A549 (cell line): ENCODE data around the gene CCDC92B.

Source experiments
- CHD2 ChIP-seq: fragments of 150-350 bp; IDR thresholded peaks from 2 replicates; pipeline ENCODE4 v1.6.1; 2014; ENCODE audit warnings: low read length; ENCODE audit not compliant: partially characterized antibody
- CHD4 ChIP-seq: fragments of 200-600 bp; sonication (generic); IDR thresholded peaks from 2 replicates; pipeline ENCODE4 v1.6.1; 2016; ENCODE audit warnings: antibody characterized with exemption, mild to moderate bottlenecking, borderline replicate concordance
- CTCF ChIP-seq: fragments of >200 bp; sonication (Bioruptor Twin); formaldehyde crosslinking; IDR thresholded peaks from 3 replicates; pipeline ENCODE4 v1.5.1; 2016
- EP300 ChIP-seq, 2 experiments: fragments of >200 bp; sonication (Bioruptor Twin); formaldehyde crosslinking; IDR thresholded peaks; 2 replicates in 1 of 2; 3 replicates in 1 of 2; pipeline ENCODE4 v1.6.1; 2016 to 2017
- FOSB ChIP-seq: fragments of 250-450 bp; sonication (Bioruptor Pico); IDR thresholded peaks from 2 replicates; pipeline ENCODE4 v1.5.0; 2020; ENCODE audit warnings: mild to moderate bottlenecking, moderate library complexity
- HMGXB4 ChIP-seq: fragments of 250-450 bp; sonication (Bioruptor Pico); IDR thresholded peaks from 2 replicates; pipeline ENCODE4 v1.5.0; 2021; ENCODE audit warnings: mild to moderate bottlenecking, moderate library complexity, borderline replicate concordance
- HOXA7 ChIP-seq: fragments of 250-450 bp; sonication (Bioruptor Pico); IDR thresholded peaks from 2 replicates; pipeline ENCODE4 v1.5.0; 2020; ENCODE audit warnings: mild to moderate bottlenecking, moderate library complexity
- MAX ChIP-seq: IDR thresholded peaks from 2 replicates; pipeline ENCODE4 v1.6.1; 2012
- POLR2A ChIP-seq: IDR thresholded peaks from 2 replicates; pipeline ENCODE4 v1.6.1; 2012; ENCODE audit warnings: mild to moderate bottlenecking, low read length
- REST ChIP-seq: fragments of 200-600 bp; sonication (generic); IDR thresholded peaks from 2 replicates; pipeline ENCODE4 v1.6.1; 2016; ENCODE audit warnings: antibody characterized with exemption, mild to moderate bottlenecking, moderate library complexity
- USF2 ChIP-seq: fragments of 450-650 bp; IDR thresholded peaks from 2 replicates; pipeline ENCODE4 v1.6.1; 2014; ENCODE audit warnings: antibody characterized with exemption
- ZSCAN20 ChIP-seq: fragments of 250-450 bp; sonication (Bioruptor Pico); IDR thresholded peaks from 2 replicates; pipeline ENCODE4 v1.8.0; 2022; ENCODE audit warnings: mild to moderate bottlenecking, moderate library complexity

- TF ChIP-seq REST (no peak), POLR2A (no peak), CTCF (no peak), ZSCAN20 (CRISPR knock-in tag) (no peak), EP300 (IDR thresholded peaks at IDR 0.05) (no peak), HOXA7 (CRISPR knock-in tag) (no peak), CHD2 (no peak), HMGXB4 (CRISPR knock-in tag) (no peak), USF2 (no peak), CHD4 (no peak), FOSB (CRISPR knock-in tag) (no peak), MAX (no peak)
These were observed 42.4 kb downstream of the CCDC92B start for GRCh38 chr17:2706911-2707510.
